Activated naive CD4-positive, alpha-beta T cell treated with anti-CD3 and anti-CD28 coated beads for 36 hours (primary cell): ENCODE measurements around the gene ITGB8. TPM values are rescaled to one million over a fixed set of nuclear protein-coding genes. Genes with fewer than 3 reads are reported as not detected.

ENCODE experiments used
- CTCF ChIA-PET: fragments of 350-600 bp; sonication (Branson Sonifier 250); formaldehyde crosslinking; loops from one replicate; lab custom pipeline; 2021; ENCODE audit warnings: antibody characterized with exemption; lab: Charles Lee
- DNase-seq: peaks from one replicate; pipeline ENCODE4 v3.0.0-alpha.2; 2020
- H3K27ac Mint-ChIP-seq: one replicate; pipeline ENCODE4 v1.8.0; 2021; ENCODE audit warnings: mild to moderate bottlenecking, mixed read lengths
- H3K27me3 Mint-ChIP-seq: one replicate; pipeline ENCODE4 v1.8.0; 2021; ENCODE audit warnings: low read depth, mixed read lengths
- H3K36me3 Mint-ChIP-seq: one replicate; pipeline ENCODE4 v1.8.0; 2021; ENCODE audit warnings: low read depth, mixed read lengths
- H3K4me1 Mint-ChIP-seq: one replicate; pipeline ENCODE4 v1.8.0; 2021; ENCODE audit warnings: low read depth, mixed read lengths
- H3K4me3 Mint-ChIP-seq: one replicate; pipeline ENCODE4 v1.8.0; 2021; ENCODE audit warnings: mild to moderate bottlenecking, moderate library complexity, mixed read lengths
- H3K9me3 Mint-ChIP-seq: one replicate; pipeline ENCODE4 v1.8.0; 2021; ENCODE audit warnings: mixed read lengths
- intact Hi-C: fragments of 100-400 bp; cut with micrococcal nuclease; formaldehyde crosslinking; loops from one replicate; pipeline ENCODE4 v1.15.1; 2023
- total RNA-seq, 2 experiments: library from RNA; stranded (reverse); gene quantifications; one replicate each; pipeline ENCODE4 v1.2.3, GENCODE V29; 2021

The ITGB8 gene
- total RNA-seq, 2 experiments from 2014 or later = not detected

GRCh38 chr7:20444030-20444800 is 113.5 kb downstream of the ITGB8 start:
- intact Hi-C loops = loop anchor here (5.0 kb wide), 1 partner anchor 697 kb away; no protein-coding TSS in a partner anchor
- CTCF ChIA-PET = no interaction called here
- Mint-ChIP-seq H3K9me3 (no peaks in the 10 kb centered on the region), H3K4me1 (no peaks in the 10 kb centered on the region), H3K4me3 (no peak overlapping the region), H3K27ac (no peak overlapping the region), H3K36me3 (no peaks in the 10 kb centered on the region), H3K27me3 (peaks cover 2% of the 10 kb centered on the region)
- no peak for DNase-seq

- H3K27ac Mint-ChIP-seq = no peak overlapping the region
- H3K27me3 Mint-ChIP-seq = peaks cover 2% of the 10 kb centered on the region
- CTCF ChIA-PET = interaction anchor here (0.6 kb wide), 1 partner anchor 321 kb away, joined by 4 read pairs; no protein-coding TSS in a partner anchor
- no peak for DNase-seq
- no peaks in the 10 kb centered on the region for H3K9me3 Mint-ChIP-seq
- no peak overlapping the region for H3K4me3 Mint-ChIP-seq
- no peaks in the 10 kb centered on the region for H3K4me1 Mint-ChIP-seq
- no peaks in the 10 kb centered on the region for H3K36me3 Mint-ChIP-seq
- intact Hi-C loops = no loop called here
Observed at GRCh38 chr7:20447021-20447650, 116.4 kb downstream of the ITGB8 start.

- H3K4me1 Mint-ChIP-seq = no peaks in the 10 kb centered on the region
- H3K9me3 Mint-ChIP-seq = no peaks in the 10 kb centered on the region
- CTCF ChIA-PET = no interaction called here
- no peak overlapping the region for H3K27ac Mint-ChIP-seq
- DNase-seq = no peak
- H3K27me3 Mint-ChIP-seq = no peaks in the 10 kb centered on the region
- H3K4me3 Mint-ChIP-seq = no peak overlapping the region
- no peaks in the 10 kb centered on the region for H3K36me3 Mint-ChIP-seq
- intact Hi-C loops = no loop called here
Observed at GRCh38 chr7:20449176-20449575, 118.5 kb downstream of the ITGB8 start.

GRCh38 chr7:20450536-20450935 is 119.8 kb downstream of the ITGB8 start:
- Mint-ChIP-seq H3K27me3 (no peaks in the 10 kb centered on the region), H3K36me3 (no peaks in the 10 kb centered on the region), H3K27ac (no peak overlapping the region), H3K4me3 (no peak overlapping the region), H3K9me3 (no peaks in the 10 kb centered on the region), H3K4me1 (no peaks in the 10 kb centered on the region)
- CTCF ChIA-PET = no interaction called here
- intact Hi-C loops = no loop called here
- DNase-seq = no peak

- no peak for DNase-seq
- no peaks in the 10 kb centered on the region for H3K4me1 Mint-ChIP-seq
- H3K9me3 Mint-ChIP-seq = no peaks in the 10 kb centered on the region
- H3K27ac Mint-ChIP-seq = no peak overlapping the region
- no peaks in the 10 kb centered on the region for H3K27me3 Mint-ChIP-seq
- no peak overlapping the region for H3K4me3 Mint-ChIP-seq
- CTCF ChIA-PET = no interaction called here
- intact Hi-C loops = no loop called here
- no peaks in the 10 kb centered on the region for H3K36me3 Mint-ChIP-seq
Observed at GRCh38 chr7:20454202-20454601, 123.5 kb downstream of the ITGB8 start.

GRCh38 chr7:20456701-20457100 is 126.0 kb downstream of the ITGB8 start:
- Mint-ChIP-seq H3K27me3 (no peaks in the 10 kb centered on the region), H3K4me1 (no peaks in the 10 kb centered on the region), H3K9me3 (no peaks in the 10 kb centered on the region), H3K36me3 (no peaks in the 10 kb centered on the region), H3K4me3 (no peak overlapping the region), H3K27ac (no peak overlapping the region)
- intact Hi-C loops = no loop called here
- CTCF ChIA-PET = interaction anchor here (1.0 kb wide), 1 partner anchor 17 kb away, joined by 5 read pairs; no protein-coding TSS in a partner anchor
- no peak for DNase-seq

GRCh38 chr7:20458521-20458920 is 127.8 kb downstream of the ITGB8 start:
- CTCF ChIA-PET = no interaction called here
- DNase-seq = no peak
- no peaks in the 10 kb centered on the region for H3K9me3 Mint-ChIP-seq
- intact Hi-C loops = no loop called here
- H3K4me3 Mint-ChIP-seq = no peak overlapping the region
- H3K4me1 Mint-ChIP-seq = no peaks in the 10 kb centered on the region
- no peaks in the 10 kb centered on the region for H3K27me3 Mint-ChIP-seq
- H3K36me3 Mint-ChIP-seq = no peaks in the 10 kb centered on the region
- H3K27ac Mint-ChIP-seq = no peak overlapping the region

GRCh38 chr7:20459419-20459818 is 128.7 kb downstream of the ITGB8 start:
- H3K27ac Mint-ChIP-seq = no peak overlapping the region
- no peak overlapping the region for H3K4me3 Mint-ChIP-seq
- CTCF ChIA-PET = no interaction called here
- DNase-seq = no peak
- H3K9me3 Mint-ChIP-seq = no peaks in the 10 kb centered on the region
- H3K36me3 Mint-ChIP-seq = no peaks in the 10 kb centered on the region
- H3K27me3 Mint-ChIP-seq = no peaks in the 10 kb centered on the region
- H3K4me1 Mint-ChIP-seq = no peaks in the 10 kb centered on the region
- intact Hi-C loops = no loop called here

- CTCF ChIA-PET = no interaction called here
- Mint-ChIP-seq H3K27me3 (no peaks in the 10 kb centered on the region), H3K27ac (no peak overlapping the region), H3K4me3 (no peak overlapping the region), H3K36me3 (no peaks in the 10 kb centered on the region), H3K4me1 (no peaks in the 10 kb centered on the region), H3K9me3 (no peaks in the 10 kb centered on the region)
- DNase-seq = no peak
- intact Hi-C loops = no loop called here
Observed at GRCh38 chr7:20464891-20465290, 134.2 kb downstream of the ITGB8 start.

Other genes with a start within 250 kb of the ITGB8 start
- under 1 TPM in 1 of 2 experiments, not detected in 1; 0.05 TPM for gene MACC1, start 113.5 kb upstream of the ITGB8 start, total RNA-seq